SH-SY5Y (cell line): Measurements from ENCODE around the gene PHB1.

Experiments
- GATA2 ChIP-seq: IDR thresholded peaks from 2 replicates; pipeline ENCODE4 v1.6.1; 2011; ENCODE audit warnings: mild to moderate bottlenecking, low read depth, low read length
- GATA3 ChIP-seq: IDR thresholded peaks from 2 replicates; pipeline ENCODE4 v1.6.1; 2011; ENCODE audit warnings: low read depth, mild to moderate bottlenecking, low read length, moderate library complexity

Gene PHB1

DNA sequence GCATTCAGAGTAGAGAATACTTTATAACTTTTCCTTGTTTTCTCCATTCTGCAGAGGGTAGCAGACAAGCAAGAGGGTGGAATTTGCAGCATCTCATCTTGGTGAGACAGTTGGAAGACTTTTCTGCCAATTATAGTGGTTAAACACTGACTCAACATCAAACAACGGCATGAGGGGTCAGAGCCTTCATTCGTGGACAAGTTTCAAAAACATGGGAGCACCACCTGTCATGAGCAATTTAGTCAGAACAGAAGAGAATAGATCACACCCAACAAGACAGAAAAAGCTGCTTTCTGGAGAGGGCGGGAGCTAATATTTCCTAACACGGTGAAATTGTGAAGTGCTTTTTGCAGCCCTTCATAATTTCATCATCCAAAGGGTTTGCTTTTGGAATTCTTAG is 34.8 kb downstream of the PHB1 start:
- TF ChIP-seq GATA2 = no peak
- no peak for TF ChIP-seq GATA3

- no peak for TF ChIP-seq GATA2
- no peak for TF ChIP-seq GATA3
These were observed 36.4 kb downstream of the PHB1 start for GRCh38 chr17:49378311-49378710.

GRCh38 chr17:49375544-49375943 is 39.1 kb downstream of the PHB1 start:
- TF ChIP-seq GATA3 (no peak), GATA2 (no peak)

DNA sequence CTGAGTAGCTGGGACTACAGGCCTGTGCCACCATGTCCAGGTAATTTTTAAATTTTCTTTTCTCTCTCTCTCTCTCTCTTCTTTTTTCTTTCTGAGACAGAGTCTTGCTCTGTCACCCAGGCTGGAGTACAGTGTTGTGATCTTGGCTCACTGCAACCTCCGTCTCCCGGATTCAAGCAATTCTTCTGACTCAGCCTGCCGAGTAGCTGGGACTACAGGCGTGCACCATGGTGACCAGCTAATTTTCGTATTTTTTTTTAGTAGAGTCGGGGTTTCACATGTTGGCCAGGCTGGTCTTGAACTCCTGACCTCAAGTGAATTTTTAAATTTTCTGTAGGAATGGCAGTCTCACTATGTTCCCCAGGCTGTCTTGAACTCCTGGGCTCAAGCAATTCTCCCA is 41.6 kb downstream of the PHB1 start:
- no peak for TF ChIP-seq GATA3
- no peak for TF ChIP-seq GATA2

- TF ChIP-seq GATA3 = no peak
- TF ChIP-seq GATA2 = no peak
These were observed 42.3 kb downstream of the PHB1 start for GRCh38 chr17:49372425-49372824.

DNA sequence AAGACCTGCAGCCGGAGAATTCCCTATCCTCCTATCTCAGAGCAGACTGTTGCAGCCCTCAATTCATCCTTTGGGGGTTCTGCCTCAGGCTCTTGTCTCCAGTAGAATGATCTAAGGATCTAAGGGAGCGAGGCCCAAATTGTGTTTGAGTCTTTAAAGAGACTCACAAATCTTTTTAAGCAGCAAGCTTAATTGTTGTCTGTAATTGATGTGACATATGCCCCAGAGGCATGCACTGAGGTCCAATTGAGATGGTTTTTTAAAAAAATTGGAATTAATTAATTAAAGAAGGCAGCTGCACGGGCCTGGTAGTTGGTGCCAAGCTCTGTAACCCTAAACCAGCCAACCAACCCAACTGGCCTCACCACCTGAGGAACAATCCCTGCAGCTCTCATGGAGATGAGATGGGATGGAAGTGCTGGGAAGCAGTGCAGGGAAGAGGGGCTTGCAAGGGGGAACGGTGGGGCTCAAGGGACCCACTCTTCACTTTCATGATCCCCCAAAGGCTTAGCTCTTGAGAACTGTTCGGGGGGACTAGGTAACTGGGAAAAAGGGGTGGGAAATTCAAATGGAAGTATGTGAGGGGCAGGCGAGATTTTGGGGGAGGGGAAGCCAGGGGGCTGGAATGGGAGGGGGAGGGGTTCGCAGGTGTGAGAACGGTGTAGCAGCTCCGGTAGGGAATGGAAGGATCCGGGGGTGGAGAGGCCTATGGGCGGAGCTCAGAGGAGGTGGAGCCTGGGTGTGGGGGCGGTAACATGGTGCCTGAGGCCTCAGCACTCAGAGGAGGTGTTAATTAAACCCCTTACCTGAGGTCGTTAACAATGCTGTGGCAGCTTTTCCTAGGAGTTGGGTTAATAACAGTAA is 43.5 kb downstream of the PHB1 start:
- TF ChIP-seq GATA2 (no peak), GATA3 (no peak)

DNA sequence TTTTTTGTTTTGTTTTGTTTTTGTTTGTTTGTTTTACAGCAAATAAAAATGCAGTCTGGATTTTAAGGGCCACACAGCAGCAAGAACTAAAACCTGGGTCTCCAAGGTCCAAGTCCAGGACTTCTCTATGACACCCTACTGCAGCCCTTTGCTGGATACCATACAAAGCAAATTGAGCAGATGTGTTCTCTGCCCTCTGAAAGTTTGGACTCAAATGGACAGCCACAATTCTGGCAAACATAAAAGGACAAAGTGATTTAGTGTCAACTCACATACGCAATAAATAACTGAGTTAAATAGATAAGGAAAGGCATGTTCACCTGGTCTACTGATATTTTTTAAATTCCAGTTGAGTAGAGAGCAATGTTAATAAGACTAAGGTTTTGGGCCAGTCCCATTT is 44.9 kb downstream of the PHB1 start:
- no peak for TF ChIP-seq GATA3
- no peak for TF ChIP-seq GATA2

GRCh38 chr17:49369089-49369488 is 45.6 kb downstream of the PHB1 start:
- TF ChIP-seq GATA2 (no peak), GATA3 (no peak)

GRCh38 chr17:49365667-49366066 is 49.0 kb downstream of the PHB1 start:
- TF ChIP-seq GATA3 = no peak
- no peak for TF ChIP-seq GATA2

- no peak for TF ChIP-seq GATA3
- no peak for TF ChIP-seq GATA2
These were observed 50.6 kb downstream of the PHB1 start for GRCh38 chr17:49364119-49364518.

- no peak for TF ChIP-seq GATA2
- no peak for TF ChIP-seq GATA3
These were observed 51.4 kb downstream of the PHB1 start for GRCh38 chr17:49363251-49363650.

- TF ChIP-seq GATA2 (no peak), GATA3 (no peak)
These were observed 52.0 kb downstream of the PHB1 start for GRCh38 chr17:49362723-49363117.

DNA sequence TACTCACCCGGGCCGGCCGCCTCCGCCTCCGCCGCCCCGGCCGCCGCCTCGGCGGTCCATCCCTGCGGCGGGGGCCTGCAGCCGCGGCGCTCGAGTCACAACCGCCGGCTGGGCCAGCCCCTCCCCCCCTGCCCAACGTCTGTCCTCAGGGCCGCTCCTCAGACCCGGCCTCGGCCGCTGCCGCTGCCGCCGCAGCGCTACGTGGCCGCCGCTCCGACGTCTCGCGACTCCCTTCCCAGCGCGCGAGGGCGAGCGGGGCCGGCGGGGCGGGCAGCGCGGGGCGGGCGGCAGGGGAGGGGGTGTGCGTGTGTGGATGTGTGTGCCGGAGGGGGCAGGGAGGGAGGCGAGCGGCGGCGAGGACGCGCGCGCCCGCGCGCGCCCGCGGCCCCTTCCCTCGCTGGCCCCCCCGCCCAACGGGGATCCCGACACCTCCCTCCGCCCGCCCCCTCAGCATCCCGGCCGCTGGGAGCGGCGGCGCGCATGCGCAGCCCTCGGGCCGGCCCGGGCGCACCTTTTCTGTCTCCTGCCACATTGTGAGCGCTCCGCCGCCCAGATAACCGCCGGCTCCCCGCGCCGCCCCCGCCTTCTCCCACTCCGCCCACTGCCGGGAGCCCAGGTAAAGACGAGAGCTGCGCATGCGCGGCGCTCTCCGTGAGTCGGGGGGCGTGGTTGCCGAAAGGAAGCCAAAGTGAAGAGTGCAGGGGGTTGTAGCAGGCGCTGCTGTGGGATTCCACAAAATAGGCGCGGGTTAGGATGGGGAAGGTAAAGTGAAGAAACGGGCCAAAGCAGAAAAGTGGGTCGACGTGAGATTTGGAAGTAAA is 52.6 kb downstream of the PHB1 start, which contains the start of gene ZNF652:
Gene ZNF652, minus strand, starts transcription at position 349 of the 821 bp plus-strand sequence. CDS start 44,525 bp downstream, outside the sequence.
- TF ChIP-seq GATA2 (no peak), GATA3 (no peak)

- TF ChIP-seq GATA3 (no peak), GATA2 (no peak)
These were observed 53.4 kb downstream of the PHB1 start for GRCh38 chr17:49361129-49361901.

- no peak; the same call in 1 of the 2 replicates for TF ChIP-seq GATA2
- TF ChIP-seq GATA3 = no peak
These were observed 53.9 kb downstream of the PHB1 start for GRCh38 chr17:49360796-49361128.
